Liver (tissue), 9 donors: ENCODE data around the gene CCDC60. TPM values are rescaled to one million over a fixed set of nuclear protein-coding genes. Genes with fewer than 3 reads are reported as not detected.

Experiments used
- DNase-seq: peaks from one replicate; pipeline ENCODE4 v3.0.0-alpha.2; 2017; ENCODE audit warnings: low spot score
- H3K27ac ChIP-seq, 2 donors: one replicate each; pipeline ENCODE4 v1.7.0; 2013; ENCODE audit warnings: inconsistent platforms in 2 of 2, low read length in 2 of 2, control low read depth in 1 of 2, low read depth in 1 of 2, mild to moderate bottlenecking in 1 of 2
- H3K27me3 ChIP-seq, 4 donors: one replicate each; pipeline versions ENCODE4 v1.6.1 to v1.7.0; 2013; ENCODE audit warnings: low read length in 3 of 4, inconsistent platforms in 1 of 4, mild to moderate bottlenecking in 1 of 4, moderate library complexity in 1 of 4; ENCODE audit not compliant: control insufficient read depth in 4 of 4, insufficient read depth in 4 of 4
- H3K36me3 ChIP-seq, 4 donors: one replicate each; pipeline versions ENCODE4 v1.6.1 to v1.7.0; 2013; ENCODE audit warnings: low read length in 3 of 4, mild to moderate bottlenecking in 3 of 4, low read depth in 1 of 4, moderate library complexity in 1 of 4; ENCODE audit not compliant: control insufficient read depth in 4 of 4, insufficient read depth in 3 of 4
- H3K4me1 ChIP-seq, 4 donors: one replicate each; pipeline versions ENCODE4 v1.6.1 to v1.7.0; 2013; ENCODE audit warnings: low read length in 3 of 4, mild to moderate bottlenecking in 3 of 4, moderate library complexity in 1 of 4; ENCODE audit not compliant: control insufficient read depth in 4 of 4, insufficient read depth in 4 of 4
- H3K4me3 ChIP-seq, 3 donors: one replicate each; pipeline versions ENCODE4 v1.6.1 to v1.7.0; 2013; ENCODE audit warnings: low read length in 3 of 3, control low read depth in 1 of 3, low read depth in 1 of 3, mild to moderate bottlenecking in 1 of 3
- H3K9ac ChIP-seq, 2 donors: one replicate each; pipeline ENCODE4 v1.7.0; 2013; ENCODE audit warnings: low read length in 2 of 2, mild to moderate bottlenecking in 2 of 2, moderate library complexity in 2 of 2, control low read depth in 1 of 2, low read depth in 1 of 2
- H3K9me3 ChIP-seq, 4 donors: one replicate each; pipeline versions ENCODE4 v1.6.1 to v1.7.0; 2013; ENCODE audit warnings: low read length in 3 of 4; ENCODE audit not compliant: control insufficient read depth in 4 of 4
- ATF3 ChIP-seq: IDR thresholded peaks from 2 replicates; pipeline ENCODE4 v1.6.1; 2016; ENCODE audit warnings: antibody characterized with exemption
- CTCF ChIP-seq: fragments of 150-350 bp; IDR thresholded peaks from 2 replicates; pipeline ENCODE4 v1.5.1; 2017; ENCODE audit warnings: improper control_type of control experiment, low read depth, low read length; ENCODE audit not compliant: missing input control
- EGR1 ChIP-seq, 2 donors: IDR thresholded peaks; 2 replicates each; pipeline ENCODE4 v1.6.1; 2016 to 2018; ENCODE audit warnings: antibody characterized with exemption in 2 of 2, low read depth in 2 of 2
- FOXA1 ChIP-seq: IDR thresholded peaks from 2 replicates; pipeline ENCODE4 v1.6.1; 2016; ENCODE audit warnings: antibody characterized with exemption
- FOXA2 ChIP-seq: IDR thresholded peaks from 2 replicates; pipeline ENCODE4 v1.6.1; 2016; ENCODE audit warnings: antibody characterized with exemption
- GABPA ChIP-seq, 2 donors: IDR thresholded peaks in 1 of 2; conservative IDR thresholded peaks in 1 of 2; 2 replicates each; pipeline ENCODE4 v1.6.1; 2016; ENCODE audit warnings: antibody characterized with exemption in 2 of 2, mild to moderate bottlenecking in 1 of 2, moderate library complexity in 1 of 2
- HNF4A ChIP-seq, 2 donors: conservative IDR thresholded peaks; 2 replicates each; pipeline ENCODE4 v1.6.1; 2016; ENCODE audit warnings: antibody characterized with exemption in 2 of 2, mild to moderate bottlenecking in 2 of 2
- HNF4G ChIP-seq: IDR thresholded peaks from 2 replicates; pipeline ENCODE4 v1.6.1; 2016; ENCODE audit warnings: antibody characterized with exemption
- JUND ChIP-seq, 2 donors: IDR thresholded peaks; 2 replicates each; pipeline ENCODE4 v1.6.1; 2016; ENCODE audit warnings: antibody characterized with exemption in 2 of 2
- MAX ChIP-seq: IDR thresholded peaks from 2 replicates; pipeline ENCODE4 v1.6.1; 2016; ENCODE audit warnings: antibody characterized with exemption
- NR2F2 ChIP-seq: IDR thresholded peaks from 2 replicates; pipeline ENCODE4 v1.6.1; 2016; ENCODE audit warnings: antibody characterized with exemption
- RAD21 ChIP-seq, 2 donors: IDR thresholded peaks; 2 replicates each; pipeline ENCODE4 v1.6.1; 2016; ENCODE audit warnings: antibody characterized with exemption in 2 of 2, mild to moderate bottlenecking in 2 of 2
- REST ChIP-seq: IDR thresholded peaks from 2 replicates; pipeline ENCODE4 v1.6.1; 2016; ENCODE audit warnings: antibody characterized with exemption, mild to moderate bottlenecking
- RXRA ChIP-seq, 2 donors: IDR thresholded peaks; 2 replicates each; pipeline ENCODE4 v1.6.1; 2017 to 2018; ENCODE audit warnings: antibody characterized with exemption in 2 of 2, mild to moderate bottlenecking in 1 of 2
- SP1 ChIP-seq: IDR thresholded peaks from 2 replicates; pipeline ENCODE4 v1.6.1; 2018; ENCODE audit warnings: antibody characterized with exemption, mild to moderate bottlenecking
- TAF1 ChIP-seq: conservative IDR thresholded peaks from 2 replicates; pipeline ENCODE4 v1.6.1; 2016; ENCODE audit warnings: antibody characterized with exemption, mild to moderate bottlenecking
- YY1 ChIP-seq: IDR thresholded peaks from 2 replicates; pipeline ENCODE4 v1.6.1; 2016; ENCODE audit warnings: antibody characterized with exemption, mild to moderate bottlenecking
- ZBTB33 ChIP-seq: IDR thresholded peaks from 2 replicates; pipeline ENCODE4 v1.6.1; 2016; ENCODE audit warnings: antibody characterized with exemption
- WGBS: extraction: QIAGEN DNeasy Blood & Tissue Kit; methylation state at CpG from one replicate; pipeline ENCODE4 v1.1.7; 2013; 5-methylcytosine and 5-hydroxymethylcytosine counted together
- polyA plus RNA-seq, 2 donors: library from polyadenylated mRNA; stranded (reverse) in 1 of 2; unstranded in 1 of 2; fragments of 200-250 nt in 1 of 2; fragments of >200 nt in 1 of 2; fragmentation: Nextera tagmentation in 1 of 2; extraction: Ambion mirVana in 1 of 2; gene quantifications; one replicate each; pipeline versions ENCODE4 v1.2.1 to v1.2.3, GENCODE V29; 2013 to 2015
- total RNA-seq, 2 donors: library from RNA; depleted of rRNA; stranded (reverse); fragments of >200 nt; gene quantifications; one replicate each; pipeline ENCODE4 v1.2.3, GENCODE V29; 2014
- donor health status: healthy.
- donor health status: healthy.
- donor health status: healthy.
- donor health status: healthy.
- donor health status: healthy.

Gene CCDC60
- total and polyA plus RNA-seq, 4 donors, result not detected

GRCh38 chr12:119589097-119589496 lies 254.6 kb downstream of the CCDC60 start:
- DNase-seq, result no peak
- H3K27ac ChIP-seq, result no peak overlapping the region
- no peak overlapping the region for H3K9ac ChIP-seq
- no peaks in the 10 kb centered on the region for H3K9me3 ChIP-seq
- TF ChIP-seq SP1 (peak; percentile 15), HNF4A (conservative IDR thresholded peaks at IDR 0.05) (peak; percentile 54 to 56), TAF1 (no peak), RAD21 (IDR thresholded peaks at IDR 0.05) (peak; percentile 21 to 50), ZBTB33 (no peak), RXRA (IDR thresholded peaks at IDR 0.05) (peak; percentile 83 to 87), JUND (IDR thresholded peaks at IDR 0.05) (peak; percentile 7 to 35)
- H3K4me3 ChIP-seq, result no peak overlapping the region
- no peaks in the 10 kb centered on the region for H3K36me3 ChIP-seq
- 28% methylated on average over 1 of the region's 1 CpG for WGBS
- no peaks in the 10 kb centered on the region for H3K27me3 ChIP-seq
- H3K4me1 ChIP-seq, result peaks cover under 1 to 15% (median 11%) of the 10 kb centered on the region in 4 donors

- TF ChIP-seq GABPA (IDR thresholded peaks at IDR 0.05 in 1 of 2, conservative IDR thresholded peaks at IDR 0.05 in 1 of 2), result no peak
- no peak for TF ChIP-seq JUND (IDR thresholded peaks at IDR 0.05)
- TF ChIP-seq TAF1, result no peak
- TF ChIP-seq FOXA1, result no peak
- no peak for TF ChIP-seq ATF3
- no peak for TF ChIP-seq HNF4G
- no peak for TF ChIP-seq HNF4A (conservative IDR thresholded peaks at IDR 0.05)
- TF ChIP-seq MAX, result no peak
- TF ChIP-seq FOXA2, result no peak
- TF ChIP-seq RAD21 (IDR thresholded peaks at IDR 0.05), result no peak
- no peak for TF ChIP-seq YY1
- no peak for TF ChIP-seq REST
- TF ChIP-seq RXRA (IDR thresholded peaks at IDR 0.05), result no peak
- TF ChIP-seq SP1, result no peak
- no peak for TF ChIP-seq NR2F2
- no peak for TF ChIP-seq CTCF
- TF ChIP-seq ZBTB33, result no peak
- TF ChIP-seq EGR1 (IDR thresholded peaks at IDR 0.05; ENCODE audit: low read depth in 2 of 2), result no peak
- Histone ChIP-seq H3K4me1 (peaks cover 3 to 21% (median 16%) of the 10 kb centered on the region in 4 donors), H3K27me3 (no peaks in the 10 kb centered on the region), H3K4me3 (no peak overlapping the region), H3K27ac (no peak overlapping the region), H3K9me3 (no peaks in the 10 kb centered on the region), H3K9ac (no peak overlapping the region), H3K36me3 (no peaks in the 10 kb centered on the region)
- no peak for DNase-seq
- WGBS, result 53% methylated on average over 4 of the region's 4 CpGs
These were observed 255.1 kb downstream of the CCDC60 start for GRCh38 chr12:119589634-119590033.
